ENCODE measurements around the gene CX3CR1.
A peak's percentile ranks its signal among the peaks of the same experiment; 100 is the strongest.
"Not testable (repeated sequence)": the region's sequence is repeated elsewhere in the genome, so short reads cannot be mapped to it uniquely, and the experiment has no call there.

CX3CR1 gene

DNA sequence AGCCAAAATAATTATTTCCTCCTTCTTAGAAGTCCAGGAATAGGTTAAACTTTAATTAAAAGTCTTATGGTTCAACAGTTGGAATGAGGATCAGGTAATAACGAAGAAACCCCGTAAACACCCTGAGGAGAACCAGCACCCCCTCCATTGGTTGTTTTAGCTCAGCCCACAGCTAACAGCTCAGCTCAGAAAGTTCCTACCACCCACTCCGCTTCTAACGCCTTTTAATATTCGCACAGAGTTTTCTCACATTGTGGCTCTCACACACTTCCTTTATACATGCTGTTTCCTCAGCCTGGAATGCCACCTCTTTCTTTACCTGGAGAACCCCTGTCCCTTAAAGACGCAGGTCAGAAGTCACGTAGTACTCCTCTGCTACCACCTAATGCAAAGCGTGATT lies 17.0 kb downstream of the CX3CR1 start:
- no peak for DNase-seq

DNA sequence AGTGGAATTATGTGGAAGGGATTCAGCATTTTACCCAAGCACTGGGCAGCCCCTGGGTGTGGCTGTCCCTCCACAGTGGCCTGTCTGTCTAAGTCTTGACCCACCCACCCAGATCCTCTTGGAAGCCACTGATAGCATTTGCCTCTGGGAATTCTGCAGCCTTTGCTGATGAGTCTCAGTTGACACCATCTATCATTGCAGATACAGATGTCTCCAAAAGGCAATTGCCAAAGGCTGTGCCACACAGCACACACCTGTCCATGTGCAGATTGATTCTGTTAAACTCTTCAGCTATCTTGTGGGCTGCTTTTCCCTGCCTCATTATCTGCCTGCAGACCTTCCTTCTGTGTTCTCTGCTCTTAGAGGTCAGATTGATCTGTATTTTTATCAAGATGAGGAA lies 18.1 kb downstream of the CX3CR1 start:
- no peak for DNase-seq

DNA sequence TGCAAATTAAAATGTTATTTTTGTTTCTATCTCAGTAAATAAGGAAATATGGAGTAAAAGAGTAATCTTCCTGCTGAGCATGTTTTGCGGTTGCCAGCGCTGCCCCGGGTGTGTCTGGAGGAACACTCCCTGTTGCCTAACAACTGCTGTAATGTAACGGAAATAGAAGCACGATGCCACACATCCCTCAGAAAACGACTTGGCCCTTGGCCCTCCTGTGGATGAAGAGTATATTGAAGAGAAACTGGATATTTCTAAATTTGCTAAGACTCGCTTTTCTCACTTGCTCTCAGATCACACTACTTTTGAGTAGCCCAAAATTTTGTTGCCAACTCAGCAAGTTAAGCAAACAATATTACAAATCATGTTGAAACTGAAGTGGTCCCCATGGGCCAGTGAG lies 18.9 kb downstream of the CX3CR1 start:
- peak; percentile 55 for DNase-seq

DNA sequence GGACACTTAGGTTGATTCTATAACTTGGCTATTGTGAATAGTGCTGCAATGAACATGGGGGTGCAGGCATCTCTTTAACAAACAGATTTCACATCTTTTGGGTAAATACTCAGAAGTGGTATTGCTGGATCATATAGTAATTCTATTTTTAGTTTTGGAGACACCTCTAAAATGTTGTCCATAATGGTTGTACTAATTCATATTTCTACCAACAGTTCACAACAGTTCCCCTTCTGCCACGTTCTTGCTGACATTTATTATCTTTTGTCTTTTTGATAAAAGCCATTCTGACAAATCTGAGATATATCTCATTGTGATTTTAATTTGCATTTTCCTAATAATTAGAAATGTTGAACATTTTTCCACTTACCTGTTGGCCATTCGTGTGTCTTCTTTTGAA lies 19.5 kb downstream of the CX3CR1 start:
- DNase-seq: no peak

DNA sequence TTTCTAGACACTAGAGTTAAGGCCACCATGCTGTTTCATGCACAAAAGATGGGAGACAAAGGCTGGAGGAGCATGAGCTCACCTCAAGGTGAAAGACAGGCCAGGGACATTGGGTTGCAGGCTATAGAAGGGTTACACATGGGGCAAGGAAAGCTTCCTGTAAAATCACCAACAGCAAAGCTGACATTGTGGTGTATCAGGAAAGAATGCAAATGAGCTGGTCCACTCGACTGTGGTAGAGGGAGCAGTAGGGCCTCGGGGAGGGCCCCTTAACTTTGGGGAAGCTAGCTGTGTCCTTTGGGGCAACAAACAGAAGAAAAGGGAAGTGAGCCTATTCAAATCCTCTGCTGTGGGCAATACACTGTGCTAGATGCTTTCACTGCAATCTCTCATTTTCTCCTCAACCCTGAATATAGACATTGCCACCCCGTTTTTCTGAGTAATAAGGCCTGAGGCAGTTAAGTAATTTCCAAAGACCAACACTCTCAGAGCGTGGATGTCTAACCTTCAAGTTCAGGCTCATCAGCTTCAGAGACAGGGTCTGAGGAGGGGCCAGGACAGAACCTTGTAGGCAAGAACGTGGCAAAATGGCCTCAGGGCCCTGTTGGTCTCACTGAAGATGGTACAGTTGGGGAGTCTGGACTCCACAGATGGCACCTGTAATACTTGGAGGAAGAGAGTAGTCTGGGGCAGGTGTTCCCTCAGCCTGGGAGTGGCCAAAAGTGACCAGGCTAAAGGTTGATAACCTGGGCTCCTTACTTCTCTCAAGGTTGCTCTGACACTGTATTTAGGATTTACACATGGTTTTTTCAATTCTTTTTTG lies 24.1 kb downstream of the CX3CR1 start:
- no peak for DNase-seq

DNA sequence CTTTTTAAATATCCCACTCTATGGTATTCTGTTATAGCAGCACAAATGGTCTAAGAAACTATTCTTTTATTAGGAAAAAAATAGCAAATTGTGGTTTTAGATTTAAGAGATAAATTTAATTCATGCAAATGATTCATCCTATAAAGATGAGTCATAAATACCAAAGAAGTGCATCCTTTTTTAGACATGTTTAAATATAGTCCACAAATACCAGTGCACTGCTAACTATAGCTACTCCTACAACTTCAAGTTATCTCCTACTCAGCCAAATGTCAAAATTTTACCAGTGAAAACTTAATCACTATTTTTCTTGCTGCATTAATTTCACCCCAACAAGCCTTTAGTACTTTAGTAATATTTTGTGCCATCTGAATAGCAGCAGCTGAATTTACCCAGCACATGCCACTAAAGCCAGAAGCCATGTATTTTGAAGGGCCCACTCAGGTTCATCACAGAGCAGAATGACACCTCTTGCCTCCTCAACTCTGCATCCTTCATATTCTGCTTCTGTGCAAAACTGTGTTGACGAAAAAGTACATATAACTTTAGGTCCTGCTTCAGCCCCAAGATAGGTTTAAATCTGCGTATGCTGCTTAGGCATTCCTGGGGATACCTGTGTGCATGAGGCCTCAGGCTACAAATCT lies 24.9 kb downstream of the CX3CR1 start:
- no peak for DNase-seq

DNA sequence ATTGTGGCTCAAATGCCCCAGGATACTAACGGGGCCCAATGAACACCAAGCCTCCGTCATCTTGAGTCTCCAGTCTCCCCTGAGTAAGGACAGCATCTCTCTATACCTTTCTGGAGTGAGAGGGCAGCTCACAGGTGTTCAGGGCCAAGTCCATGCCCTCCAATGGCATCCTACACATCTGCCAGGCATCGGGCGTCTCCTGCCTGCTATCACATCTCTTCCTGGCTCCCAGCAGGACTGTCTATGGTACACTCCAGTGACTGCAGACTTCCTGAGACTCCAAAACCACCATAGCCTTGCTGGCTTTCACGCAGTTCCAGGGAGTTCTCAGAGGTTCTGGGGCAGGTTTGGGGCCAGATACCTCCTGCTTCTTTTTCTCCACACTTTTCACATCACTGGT lies 28.3 kb downstream of the CX3CR1 start:
- DNase-seq: no peak

DNA sequence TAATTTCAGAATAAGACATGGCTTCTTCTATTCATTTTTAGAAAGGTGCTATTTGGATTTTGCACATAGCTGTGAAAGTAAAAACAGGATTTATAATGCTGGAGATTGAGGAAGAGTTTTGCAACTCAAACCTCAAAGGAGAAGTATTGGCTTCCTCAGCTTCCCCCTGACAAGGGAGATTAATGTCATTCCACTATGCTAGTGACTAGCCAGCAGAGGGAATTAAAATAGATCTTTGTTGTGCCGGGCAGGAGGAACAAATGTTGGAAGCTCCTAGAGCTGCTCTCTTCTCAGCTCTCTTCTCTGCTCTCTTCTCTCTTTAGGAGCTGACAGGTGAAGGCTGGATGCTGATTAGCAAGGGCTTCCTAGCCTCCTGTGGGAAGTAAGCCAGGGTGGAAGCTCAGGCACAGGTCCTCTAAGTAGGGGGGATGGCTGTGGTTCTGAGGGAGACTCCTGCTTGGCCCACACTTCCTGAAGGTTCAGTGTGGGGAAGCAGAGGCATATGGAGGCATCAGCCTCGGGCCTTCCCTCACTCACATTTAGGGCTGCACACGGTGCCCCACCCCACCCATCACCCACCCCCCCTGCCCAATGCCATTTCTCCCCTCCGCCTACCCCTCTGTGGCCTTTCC lies 29.6 kb downstream of the CX3CR1 start:
- DNase-seq: no peak

DNA sequence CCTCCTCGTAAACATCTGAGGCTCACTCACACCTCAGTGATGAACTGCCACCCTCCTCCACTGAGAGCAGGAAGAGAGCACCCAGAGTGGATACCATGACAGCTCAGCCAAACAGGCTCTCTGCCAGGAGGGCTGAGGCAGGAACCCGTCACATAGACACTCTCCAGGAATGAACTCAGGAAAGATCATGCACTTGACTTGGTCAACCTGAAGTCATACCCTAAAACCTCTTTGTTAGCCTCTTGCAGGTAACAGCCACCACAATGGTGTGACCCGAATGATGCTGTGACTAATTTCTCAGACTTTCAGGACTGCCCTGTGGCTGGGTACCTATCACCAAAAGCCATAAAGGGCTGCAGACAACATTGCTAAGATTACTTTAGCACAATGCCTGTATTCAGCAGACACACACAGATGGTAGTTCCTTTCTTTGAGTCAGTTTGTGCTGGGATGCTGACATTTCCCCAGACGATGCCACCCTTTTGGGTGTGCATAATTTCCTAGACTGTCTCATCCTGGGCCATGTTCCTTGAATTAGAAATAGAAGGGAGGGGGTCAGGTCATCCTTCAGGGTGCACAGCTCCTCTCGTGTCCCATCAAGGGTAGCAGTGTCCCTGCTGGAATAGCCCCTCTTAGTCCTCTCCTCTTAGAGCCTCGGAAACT lies 30.3 kb downstream of the CX3CR1 start:
- no peak for DNase-seq

DNA sequence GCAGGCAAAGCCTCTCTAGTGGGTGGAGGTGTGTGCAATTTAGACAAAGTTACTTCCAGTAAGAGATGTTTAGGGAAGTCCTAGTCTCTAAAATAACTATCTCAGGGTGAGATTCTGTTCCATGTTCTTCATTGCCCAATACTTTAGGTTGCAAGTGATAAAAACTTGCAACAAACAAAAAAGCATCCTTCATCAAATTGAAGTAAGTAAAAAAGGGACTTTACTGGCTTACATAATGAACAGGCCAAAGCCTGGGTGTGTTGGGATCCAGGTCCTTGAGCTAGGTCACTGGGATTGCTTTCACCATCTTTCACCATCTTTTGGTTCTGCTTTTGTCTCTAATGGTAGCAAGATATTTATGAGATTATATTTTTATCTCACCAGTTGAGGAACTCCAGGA lies 38.3 kb downstream of the CX3CR1 start:
- no peak for DNase-seq

DNA sequence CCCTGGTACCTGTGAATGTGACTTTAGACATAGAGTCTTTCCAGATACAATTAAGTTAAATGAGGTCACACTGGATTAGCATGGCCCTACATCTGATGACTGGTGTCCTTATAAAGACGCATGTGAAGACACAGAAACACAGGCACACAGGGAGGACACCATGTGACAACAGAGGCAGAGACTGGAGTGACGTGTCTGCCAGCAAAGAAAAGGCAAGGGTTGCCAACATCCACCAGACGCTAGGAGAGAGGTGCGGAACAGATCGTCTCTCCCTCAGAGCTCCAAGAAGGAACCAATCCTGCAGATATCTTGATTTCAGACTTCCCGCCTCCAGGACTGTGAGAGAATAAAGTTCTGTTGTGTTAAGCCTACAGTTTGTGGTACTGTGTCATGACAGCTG lies 42.8 kb downstream of the CX3CR1 start:
- DNase-seq: no peak

DNA sequence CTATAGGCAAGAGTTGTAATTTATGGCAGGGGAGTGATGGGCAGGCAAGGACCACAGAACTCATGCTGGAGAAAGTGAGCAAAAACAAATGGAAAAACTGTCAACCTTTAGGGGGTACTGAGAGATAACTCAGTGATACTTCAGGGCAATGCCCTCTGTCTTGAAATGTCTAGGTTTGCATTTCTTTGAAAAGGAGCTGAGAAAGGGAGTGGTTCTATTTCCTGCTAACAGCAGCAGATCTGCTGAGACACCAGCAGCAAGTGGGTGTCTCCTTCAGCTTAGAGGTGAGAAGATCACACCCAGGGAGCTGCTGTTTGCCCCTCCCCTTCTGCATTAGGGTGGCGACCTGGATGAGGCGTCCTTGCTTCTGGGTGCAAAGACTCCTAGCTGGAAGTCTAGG lies 45.2 kb downstream of the CX3CR1 start:
- peak; percentile 3 for DNase-seq

DNA sequence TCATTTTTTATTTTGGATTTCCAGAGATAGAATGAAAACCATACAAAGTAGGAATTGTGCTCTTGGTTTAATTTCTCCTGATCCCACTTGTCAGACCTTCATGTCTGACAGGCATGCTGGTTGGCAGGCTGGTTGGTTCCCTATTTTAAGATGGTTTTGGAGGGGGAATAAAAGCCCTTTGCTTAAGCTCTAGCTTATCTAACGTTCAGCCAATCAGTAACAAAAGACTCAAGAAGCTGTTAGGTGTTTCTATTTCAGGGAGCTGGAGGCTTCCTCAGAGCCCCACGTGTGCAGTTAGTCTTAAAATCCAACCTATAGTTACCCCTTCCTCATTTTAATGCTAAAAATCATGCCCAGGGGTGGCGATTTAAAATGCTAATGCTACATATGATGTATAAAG lies 47.0 kb downstream of the CX3CR1 start:
- DNase-seq: no peak

DNA sequence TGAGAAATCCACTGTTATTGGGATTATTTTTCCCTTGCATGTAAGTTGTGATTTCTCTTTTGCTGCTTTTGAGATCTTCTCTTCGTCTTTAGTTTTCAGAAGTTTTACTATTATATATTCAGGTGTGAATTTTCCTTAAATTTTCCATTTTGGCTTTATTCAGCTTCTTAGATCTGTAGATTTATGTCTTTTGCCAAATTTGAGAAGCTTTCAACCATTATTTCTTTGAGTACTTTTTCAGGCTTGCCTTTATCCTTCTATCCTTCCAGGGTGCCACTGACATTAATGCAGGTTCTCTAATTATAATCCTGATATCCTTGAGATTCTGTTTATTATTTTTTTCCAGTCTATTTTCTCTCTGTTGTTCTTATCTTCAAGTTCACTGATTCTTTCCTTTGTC lies 49.4 kb downstream of the CX3CR1 start:
- DNase-seq: no peak

DNA sequence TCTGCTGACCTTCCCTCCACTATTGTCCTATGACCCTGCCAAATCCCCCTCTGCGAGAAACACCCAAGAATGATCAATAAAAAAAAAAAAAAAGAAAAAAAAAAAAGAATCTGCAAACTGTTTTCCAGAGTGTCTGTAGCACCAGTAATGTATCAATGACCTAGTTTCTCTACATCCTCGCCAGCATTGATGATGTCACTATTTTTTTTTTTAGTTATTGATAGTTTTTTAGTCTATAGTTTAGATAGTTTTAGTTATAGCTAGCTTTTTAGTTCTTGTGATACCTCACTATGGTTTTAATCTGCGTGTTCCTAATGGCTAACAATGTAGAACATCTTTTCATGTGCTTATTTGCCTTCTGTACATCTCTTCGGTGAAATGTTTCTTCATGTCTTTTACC lies 51.3 kb downstream of the CX3CR1 start:
- no peak for DNase-seq

DNA sequence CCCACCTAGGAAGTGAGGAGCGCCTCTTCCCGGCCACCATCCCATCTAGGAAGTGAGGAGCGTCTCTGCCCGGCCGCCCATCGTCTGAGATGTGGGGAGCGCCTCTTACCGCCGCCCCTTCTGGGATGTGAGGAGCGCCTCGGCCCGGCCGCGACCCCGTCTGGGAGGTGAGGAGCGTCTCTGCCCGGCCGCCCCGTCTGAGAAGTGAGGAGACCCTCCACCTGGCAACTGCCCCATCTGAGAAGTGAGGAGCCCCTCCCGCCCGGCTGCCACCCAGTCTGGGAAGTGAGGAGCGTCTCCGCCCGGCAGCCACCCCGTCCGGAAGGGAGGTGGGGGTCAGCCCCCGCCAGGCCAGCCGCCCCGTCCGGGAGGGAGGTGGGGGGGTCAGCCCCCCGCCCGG lies 52.2 kb downstream of the CX3CR1 start:
- not testable (repeated sequence) for DNase-seq

DNA sequence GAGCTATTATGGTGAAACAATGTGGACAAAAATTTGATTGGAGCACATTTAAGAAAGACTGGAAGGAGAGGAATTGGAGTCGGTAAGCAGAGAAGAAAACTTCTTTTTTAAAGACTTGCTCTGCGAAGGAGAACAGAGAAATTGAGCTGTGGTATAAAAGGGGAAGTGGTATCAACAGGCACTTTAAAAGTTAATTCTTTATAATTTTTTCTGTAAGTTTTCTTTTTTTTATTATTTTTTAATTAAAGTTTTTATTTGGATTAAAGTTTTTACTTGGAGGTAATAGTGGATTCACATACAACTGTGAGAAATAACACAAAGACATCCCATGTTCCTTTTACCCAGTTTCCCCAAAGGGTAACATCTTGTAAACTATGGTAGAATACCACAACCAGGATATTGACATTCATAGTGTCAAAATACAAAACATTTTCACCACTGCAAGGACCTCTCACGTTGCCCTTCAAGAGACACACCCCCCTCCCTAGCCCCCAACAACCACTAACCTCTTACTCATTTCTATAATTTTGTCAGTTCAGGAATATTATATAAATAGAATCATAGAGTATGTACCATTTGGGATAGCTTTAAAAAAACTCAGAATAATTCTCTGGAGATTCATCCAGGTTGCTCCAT lies 53.6 kb downstream of the CX3CR1 start:
- no peak for DNase-seq

DNA sequence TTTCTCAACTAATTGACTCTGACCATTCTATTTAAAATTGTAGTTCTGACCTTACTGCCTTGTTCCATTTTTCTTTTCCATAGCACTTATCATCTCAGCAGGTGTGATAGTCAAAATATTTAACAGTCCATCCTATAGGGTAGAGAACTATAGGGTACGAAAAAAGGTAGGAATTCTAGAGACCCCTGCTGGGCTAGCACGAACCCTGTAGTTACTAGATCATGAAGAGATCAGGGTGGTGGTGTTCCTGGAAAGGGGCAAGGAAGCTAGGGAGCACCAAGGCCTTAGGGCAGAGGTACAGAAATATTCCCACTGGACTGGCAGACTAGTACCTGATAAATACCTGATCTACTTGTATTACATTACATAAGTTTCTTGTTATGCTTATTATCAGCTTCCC lies 55.5 kb downstream of the CX3CR1 start:
- no peak for DNase-seq

DNA sequence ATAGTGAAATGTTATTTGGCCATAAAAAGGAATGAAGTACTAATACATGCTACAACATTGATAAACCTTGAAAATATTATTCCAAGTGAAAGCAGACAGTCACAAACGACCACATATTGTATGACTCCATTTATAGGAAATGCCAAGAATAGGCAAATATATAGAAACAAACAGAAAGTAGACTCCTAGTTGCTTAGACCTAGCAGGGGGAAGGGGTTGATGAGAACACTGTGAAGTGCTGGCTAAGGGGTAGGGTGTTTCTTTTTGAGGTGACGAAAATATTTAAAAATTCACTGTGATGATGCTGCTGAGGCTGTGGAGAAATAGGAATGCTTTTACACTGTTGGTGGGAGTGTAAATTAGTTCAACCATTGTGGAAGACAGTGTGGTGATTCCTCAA lies 56.9 kb downstream of the CX3CR1 start:
- DNase-seq: no peak

DNA sequence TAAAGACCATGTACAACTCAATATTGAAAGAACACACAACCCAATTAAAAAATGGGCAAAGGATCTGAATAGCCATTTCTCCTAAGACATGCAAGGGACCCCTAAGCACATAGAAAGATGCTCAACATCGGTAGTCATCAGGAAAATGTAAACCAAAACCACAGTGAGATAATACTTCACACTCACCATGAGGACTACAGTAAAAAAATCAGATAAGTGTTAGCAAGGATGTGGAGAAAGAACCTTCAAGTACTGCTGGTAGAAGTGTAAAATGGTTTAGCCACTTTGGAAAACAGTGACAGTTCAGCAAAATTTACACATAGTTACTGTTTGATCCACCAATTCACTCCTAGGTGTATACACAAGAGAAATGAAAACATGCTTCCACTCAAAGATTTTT lies 57.4 kb downstream of the CX3CR1 start:
- DNase-seq: no peak

DNA sequence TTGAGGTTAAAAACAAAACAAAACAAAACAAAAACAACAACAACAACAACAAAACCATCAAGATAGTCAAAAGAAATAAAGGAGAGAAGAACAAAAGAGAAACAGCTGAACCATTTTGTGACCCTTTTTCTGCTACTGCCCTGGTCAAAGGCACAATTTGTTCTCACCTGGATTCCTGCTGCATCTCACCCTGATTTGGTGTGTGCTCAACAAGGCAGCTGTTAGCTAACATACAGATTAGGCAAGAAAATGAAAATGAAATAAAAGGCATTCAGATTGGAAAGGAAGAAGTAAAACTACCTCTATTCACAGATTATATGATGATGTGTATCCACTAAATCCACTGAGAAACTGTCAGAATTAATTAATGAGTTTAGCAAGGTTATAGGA lies 58.7 kb downstream of the CX3CR1 start:
- no peak for DNase-seq

DNA sequence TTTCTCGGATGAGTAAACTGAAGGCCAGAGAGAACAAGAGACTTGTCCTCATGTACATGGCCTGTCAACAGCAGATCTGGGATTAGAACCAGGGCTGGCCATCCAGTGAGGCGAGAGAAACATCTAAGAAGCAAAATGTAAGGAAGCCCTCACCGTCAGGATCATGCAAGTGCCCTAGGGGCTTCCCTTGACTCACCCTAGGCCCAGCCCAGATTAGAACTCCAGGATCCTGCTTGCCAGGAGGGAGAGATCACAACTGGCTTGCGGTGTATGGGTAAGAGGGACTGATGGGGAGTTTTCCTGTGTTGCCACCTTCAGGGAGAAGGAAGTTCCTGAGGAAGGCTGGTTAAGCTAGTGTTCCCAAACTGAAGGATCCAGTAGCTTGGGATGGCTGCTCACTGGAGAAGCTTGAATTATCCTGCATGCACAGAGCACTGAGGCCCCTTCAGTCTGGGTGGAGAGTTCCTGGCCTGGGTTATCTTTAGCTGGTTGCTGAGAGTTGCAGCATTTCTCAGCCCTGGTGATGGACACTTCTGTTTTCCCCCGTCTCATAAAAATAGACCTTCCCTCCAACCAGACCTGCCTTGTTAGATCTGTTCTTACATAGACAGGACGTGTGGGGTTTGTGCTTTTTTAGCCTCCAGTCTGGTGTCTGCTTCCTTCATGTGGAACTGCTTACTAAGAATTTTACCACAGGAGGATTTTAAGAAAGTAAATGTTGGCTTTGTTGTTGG lies 59.3 kb downstream of the CX3CR1 start:
- DNase-seq: no peak

DNA sequence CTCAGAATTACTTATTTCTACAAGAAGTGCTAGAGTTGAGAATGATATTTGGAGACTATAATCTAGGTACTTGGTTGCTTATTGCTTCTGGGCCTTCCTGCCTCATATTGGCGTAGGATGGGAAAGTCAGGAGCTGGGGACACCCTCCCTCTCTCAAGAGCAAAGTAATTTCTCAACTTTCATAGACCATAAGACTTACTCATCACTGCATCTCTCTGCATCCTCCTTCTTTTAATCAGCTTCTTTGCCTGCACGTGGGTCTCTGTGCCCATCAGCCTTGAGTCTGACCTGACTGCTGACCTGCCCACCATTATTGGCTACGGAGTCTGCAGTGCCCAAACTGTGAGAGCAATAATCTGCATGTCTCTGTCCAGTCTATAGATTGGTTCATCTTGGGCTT lies 60.1 kb downstream of the CX3CR1 start:
- no peak for DNase-seq
